Sigmoid colon (tissue), 4 donors: ENCODE results near the gene FNDC3A.

Source experiments
- CTCF ChIP-seq, 4 experiments: fragments of 450-650 bp in 3 of 4; fragments of 200-600 bp in 1 of 4; IDR thresholded peaks; one replicate each; pipeline ENCODE4 v1.5.1; 2016 to 2019; ENCODE audit warnings: antibody characterized with exemption in 4 of 4, mild to moderate bottlenecking in 3 of 4, moderate library complexity in 2 of 4
- EP300 ChIP-seq, 4 donors: sonication (generic); formaldehyde crosslinking; IDR thresholded peaks; one replicate each; pipeline ENCODE4 v1.6.1; 2017; ENCODE audit warnings: antibody characterized with exemption in 4 of 4
- POLR2A ChIP-seq, 2 donors: fragments of 450-650 bp; IDR thresholded peaks; one replicate each; pipeline ENCODE4 v1.6.1; 2016; ENCODE audit warnings: antibody characterized with exemption in 2 of 2, mild to moderate bottlenecking in 2 of 2, moderate library complexity in 2 of 2
- POLR2AphosphoS5 ChIP-seq, 4 donors: sonication (generic); formaldehyde crosslinking; IDR thresholded peaks; one replicate each; pipeline ENCODE4 v1.6.1; 2017; ENCODE audit warnings: antibody characterized with exemption in 4 of 4

GRCh38 chr13:49064476-49064875 is 88.8 kb downstream of the FNDC3A start:
- no peak for TF ChIP-seq CTCF (IDR thresholded peaks at IDR 0.05)
- no peak for TF ChIP-seq POLR2A (IDR thresholded peaks at IDR 0.05)
- TF ChIP-seq POLR2AphosphoS5 (IDR thresholded peaks at IDR 0.05): no peak
- TF ChIP-seq EP300 (IDR thresholded peaks at IDR 0.05): no peak
